22Rv1 (cell line): ENCODE measurements around the gene ATRAID.

Experiments used
- H3K27ac ChIP-seq: fragments of 450-650 bp; 2 replicates; pipeline ENCODE4 v1.5.1; 2017
- CTCF ChIP-seq: fragments of 450-650 bp; IDR thresholded peaks from 2 replicates; pipeline ENCODE4 v1.5.1; 2017; ENCODE audit warnings: mild to moderate bottlenecking
- ZFX ChIP-seq: fragments of 450-650 bp; IDR thresholded peaks from 2 replicates; pipeline ENCODE4 v1.6.1; 2017; ENCODE audit warnings: antibody characterized with exemption, borderline replicate concordance

Gene ATRAID

GRCh38 chr2:27206346-27206745, 5.5 kb upstream of the ATRAID start:
- H3K27ac ChIP-seq = no peak overlapping the region
- TF ChIP-seq CTCF (no peak), ZFX (no peak)

GRCh38 chr2:27208486-27209050, 3.3 kb upstream of the ATRAID start:
- no peak for TF ChIP-seq ZFX
- no peak for TF ChIP-seq CTCF
- H3K27ac ChIP-seq = no peak overlapping the region

- H3K27ac ChIP-seq = no peak overlapping the region
- TF ChIP-seq ZFX = no peak
- TF ChIP-seq CTCF = no peak
Observed at GRCh38 chr2:27209621-27210401, 2.0 kb upstream of the ATRAID start.

GRCh38 chr2:27211241-27211942, 449 bp upstream of the ATRAID start:
- TF ChIP-seq ZFX (no peak), CTCF (no peak)

GRCh38 chr2:27212626-27213471, 1.0 kb downstream of the ATRAID start:
- peak overlapping the region; percentile 95 for H3K27ac ChIP-seq

More at GRCh38 chr2:27211241-27211942, 449 bp upstream of the ATRAID start:
- peak overlapping the region; percentile 95 for H3K27ac ChIP-seq

GRCh38 chr2:27214941-27215340, 3.1 kb downstream of the ATRAID start:
- H3K27ac ChIP-seq = peak overlapping the region; percentile 87; the same call in 1 of the 2 replicates
- TF ChIP-seq CTCF (no peak), ZFX (no peak)

More at GRCh38 chr2:27212626-27213471, 1.0 kb downstream of the ATRAID start:
- no peak for TF ChIP-seq ZFX
- TF ChIP-seq CTCF = no peak
